ENCODE results near the gene BTBD19.

DNA sequence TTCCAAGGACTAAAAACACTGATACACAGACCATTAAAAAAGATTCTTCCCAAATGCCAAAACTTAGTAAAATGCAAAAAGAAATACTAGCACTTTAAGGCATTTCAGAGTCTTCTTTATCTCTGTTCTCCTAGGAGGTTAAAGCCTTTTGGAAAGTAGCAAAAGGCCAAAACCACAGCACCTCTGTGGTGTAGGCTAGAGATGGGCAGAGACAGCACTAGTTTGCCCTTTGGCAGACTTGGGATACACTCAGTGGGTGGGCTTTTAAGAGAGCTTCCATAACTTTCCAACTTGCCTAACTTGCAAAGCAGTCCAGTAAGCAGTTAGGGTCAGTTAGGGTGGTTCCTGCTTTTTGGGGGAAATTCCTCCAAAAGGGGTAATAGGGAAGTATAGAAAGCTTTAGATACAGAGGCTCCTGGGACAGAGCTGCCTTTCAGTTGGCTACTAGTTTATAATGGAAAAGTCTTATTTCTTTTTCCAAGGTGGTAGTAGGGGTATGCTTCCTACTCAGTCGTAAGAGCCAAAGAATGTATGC lies 52.6 kb downstream of the BTBD19 start:
- TF ChIP-seq, protein P1, sequence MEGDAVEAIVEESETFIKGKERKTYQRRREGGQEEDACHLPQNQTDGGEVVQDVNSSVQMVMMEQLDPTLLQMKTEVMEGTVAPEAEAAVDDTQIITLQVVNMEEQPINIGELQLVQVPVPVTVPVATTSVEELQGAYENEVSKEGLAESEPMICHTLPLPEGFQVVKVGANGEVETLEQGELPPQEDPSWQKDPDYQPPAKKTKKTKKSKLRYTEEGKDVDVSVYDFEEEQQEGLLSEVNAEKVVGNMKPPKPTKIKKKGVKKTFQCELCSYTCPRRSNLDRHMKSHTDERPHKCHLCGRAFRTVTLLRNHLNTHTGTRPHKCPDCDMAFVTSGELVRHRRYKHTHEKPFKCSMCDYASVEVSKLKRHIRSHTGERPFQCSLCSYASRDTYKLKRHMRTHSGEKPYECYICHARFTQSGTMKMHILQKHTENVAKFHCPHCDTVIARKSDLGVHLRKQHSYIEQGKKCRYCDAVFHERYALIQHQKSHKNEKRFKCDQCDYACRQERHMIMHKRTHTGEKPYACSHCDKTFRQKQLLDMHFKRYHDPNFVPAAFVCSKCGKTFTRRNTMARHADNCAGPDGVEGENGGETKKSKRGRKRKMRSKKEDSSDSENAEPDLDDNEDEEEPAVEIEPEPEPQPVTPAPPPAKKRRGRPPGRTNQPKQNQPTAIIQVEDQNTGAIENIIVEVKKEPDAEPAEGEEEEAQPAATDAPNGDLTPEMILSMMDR (conservative IDR thresholded peaks at IDR 0.05; ENCODE audit: low read length): no peak
- no peak for TF ChIP-seq EZH2phosphoT487 (IDR thresholded peaks at IDR 0.05; ENCODE audit: borderline replicate concordance, low read depth, low read length)
